ENCODE data around the gene HJV. TPM values are rescaled to one million over a fixed set of nuclear protein-coding genes. Genes with fewer than 3 reads are reported as not detected.

The HJV gene
- total and polyA plus RNA-seq, 2 of the 13 experiments (the other 11 are each of a cell fraction or from before 2014, with no cell fraction given) = 0.18 TPM; not detected in 1

DNA sequence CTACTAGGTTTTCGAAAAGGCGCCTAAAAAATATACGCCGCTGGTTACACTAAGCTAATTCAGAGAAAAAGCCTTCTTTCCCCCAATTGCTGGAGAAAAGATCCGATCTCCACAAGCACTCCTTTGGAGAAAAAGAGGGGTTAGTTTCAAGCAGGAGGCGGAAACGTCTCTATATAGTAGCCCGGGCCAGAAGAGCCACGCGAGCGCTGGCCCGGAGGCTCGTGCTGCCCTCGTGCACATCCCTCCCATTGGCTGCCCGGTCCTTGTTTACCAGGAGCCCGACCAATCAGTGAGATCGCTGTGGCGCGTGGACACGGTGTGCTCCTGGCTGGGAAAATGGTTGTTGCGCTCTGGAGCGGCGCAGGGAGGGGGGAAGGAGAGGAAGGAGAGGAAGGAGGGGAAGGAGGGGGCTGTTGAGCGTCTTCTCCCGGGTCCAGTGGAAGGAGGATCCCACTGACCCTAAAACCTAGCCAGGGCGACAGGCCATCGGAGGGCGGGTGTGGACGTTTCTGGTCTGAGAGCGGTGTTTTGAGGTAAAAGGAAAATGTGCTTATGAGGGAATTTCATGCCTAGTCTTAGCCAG lies 25.0 kb downstream of the HJV start, which contains the start of gene TXNIP (continued):
- TF ChIP-seq, protein P1, sequence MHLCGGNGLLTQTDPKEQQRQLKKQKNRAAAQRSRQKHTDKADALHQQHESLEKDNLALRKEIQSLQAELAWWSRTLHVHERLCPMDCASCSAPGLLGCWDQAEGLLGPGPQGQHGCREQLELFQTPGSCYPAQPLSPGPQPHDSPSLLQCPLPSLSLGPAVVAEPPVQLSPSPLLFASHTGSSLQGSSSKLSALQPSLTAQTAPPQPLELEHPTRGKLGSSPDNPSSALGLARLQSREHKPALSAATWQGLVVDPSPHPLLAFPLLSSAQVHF (CRISPR knock-in tag; IDR thresholded peaks at IDR 0.05) = no peak
- no peak; the same call in 1 of the 2 replicates for TF ChIP-seq SETDB1 (CRISPR knock-in tag; IDR thresholded peaks at IDR 0.05; ENCODE audit: borderline replicate concordance)
- no peak for TF ChIP-seq DNMT1 (CRISPR knock-in tag; IDR thresholded peaks at IDR 0.05)
- TF ChIP-seq SATB2 (CRISPR knock-in tag; IDR thresholded peaks at IDR 0.05) = no peak; the same call in 1 of the 2 replicates
- TF ChIP-seq, protein P2, sequence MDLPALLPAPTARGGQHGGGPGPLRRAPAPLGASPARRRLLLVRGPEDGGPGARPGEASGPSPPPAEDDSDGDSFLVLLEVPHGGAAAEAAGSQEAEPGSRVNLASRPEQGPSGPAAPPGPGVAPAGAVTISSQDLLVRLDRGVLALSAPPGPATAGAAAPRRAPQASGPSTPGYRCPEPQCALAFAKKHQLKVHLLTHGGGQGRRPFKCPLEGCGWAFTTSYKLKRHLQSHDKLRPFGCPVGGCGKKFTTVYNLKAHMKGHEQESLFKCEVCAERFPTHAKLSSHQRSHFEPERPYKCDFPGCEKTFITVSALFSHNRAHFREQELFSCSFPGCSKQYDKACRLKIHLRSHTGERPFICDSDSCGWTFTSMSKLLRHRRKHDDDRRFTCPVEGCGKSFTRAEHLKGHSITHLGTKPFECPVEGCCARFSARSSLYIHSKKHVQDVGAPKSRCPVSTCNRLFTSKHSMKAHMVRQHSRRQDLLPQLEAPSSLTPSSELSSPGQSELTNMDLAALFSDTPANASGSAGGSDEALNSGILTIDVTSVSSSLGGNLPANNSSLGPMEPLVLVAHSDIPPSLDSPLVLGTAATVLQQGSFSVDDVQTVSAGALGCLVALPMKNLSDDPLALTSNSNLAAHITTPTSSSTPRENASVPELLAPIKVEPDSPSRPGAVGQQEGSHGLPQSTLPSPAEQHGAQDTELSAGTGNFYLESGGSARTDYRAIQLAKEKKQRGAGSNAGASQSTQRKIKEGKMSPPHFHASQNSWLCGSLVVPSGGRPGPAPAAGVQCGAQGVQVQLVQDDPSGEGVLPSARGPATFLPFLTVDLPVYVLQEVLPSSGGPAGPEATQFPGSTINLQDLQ (CRISPR knock-in tag; IDR thresholded peaks at IDR 0.05) = no peak
- 0 out of 2 replicates have a peak, but pooled peaks have one; percentile 29 for TF ChIP-seq ESRRA (CRISPR knock-in tag; IDR thresholded peaks at IDR 0.05; ENCODE audit: low read depth)
- TF ChIP-seq TEAD3 (CRISPR knock-in tag; optimal IDR thresholded peaks at IDR 0.05; ENCODE audit: borderline replicate concordance) = peak; percentile 75
- TF ChIP-seq, protein P3, sequence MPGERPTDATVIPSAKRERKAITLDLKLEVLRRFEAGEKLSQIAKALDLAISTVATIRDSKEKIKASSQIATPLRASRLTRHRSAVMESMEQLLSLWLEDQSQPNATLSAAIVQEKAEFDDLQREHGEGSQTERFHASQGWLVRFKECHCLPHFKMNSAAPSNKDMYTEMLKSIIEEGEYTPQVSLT (CRISPR knock-in tag; IDR thresholded peaks at IDR 0.05; ENCODE audit: borderline replicate concordance, low read depth) = no peak
- no peak for TF ChIP-seq FOXM1 (CRISPR knock-in tag; IDR thresholded peaks at IDR 0.05)
- TF ChIP-seq, protein P4, sequence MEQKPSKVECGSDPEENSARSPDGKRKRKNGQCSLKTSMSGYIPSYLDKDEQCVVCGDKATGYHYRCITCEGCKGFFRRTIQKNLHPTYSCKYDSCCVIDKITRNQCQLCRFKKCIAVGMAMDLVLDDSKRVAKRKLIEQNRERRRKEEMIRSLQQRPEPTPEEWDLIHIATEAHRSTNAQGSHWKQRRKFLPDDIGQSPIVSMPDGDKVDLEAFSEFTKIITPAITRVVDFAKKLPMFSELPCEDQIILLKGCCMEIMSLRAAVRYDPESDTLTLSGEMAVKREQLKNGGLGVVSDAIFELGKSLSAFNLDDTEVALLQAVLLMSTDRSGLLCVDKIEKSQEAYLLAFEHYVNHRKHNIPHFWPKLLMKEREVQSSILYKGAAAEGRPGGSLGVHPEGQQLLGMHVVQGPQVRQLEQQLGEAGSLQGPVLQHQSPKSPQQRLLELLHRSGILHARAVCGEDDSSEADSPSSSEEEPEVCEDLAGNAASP (CRISPR knock-in tag; IDR thresholded peaks at IDR 0.05; ENCODE audit: borderline replicate concordance) = peak; percentile 79; the same call in 1 of the 2 replicates
- TF ChIP-seq, protein P5, sequence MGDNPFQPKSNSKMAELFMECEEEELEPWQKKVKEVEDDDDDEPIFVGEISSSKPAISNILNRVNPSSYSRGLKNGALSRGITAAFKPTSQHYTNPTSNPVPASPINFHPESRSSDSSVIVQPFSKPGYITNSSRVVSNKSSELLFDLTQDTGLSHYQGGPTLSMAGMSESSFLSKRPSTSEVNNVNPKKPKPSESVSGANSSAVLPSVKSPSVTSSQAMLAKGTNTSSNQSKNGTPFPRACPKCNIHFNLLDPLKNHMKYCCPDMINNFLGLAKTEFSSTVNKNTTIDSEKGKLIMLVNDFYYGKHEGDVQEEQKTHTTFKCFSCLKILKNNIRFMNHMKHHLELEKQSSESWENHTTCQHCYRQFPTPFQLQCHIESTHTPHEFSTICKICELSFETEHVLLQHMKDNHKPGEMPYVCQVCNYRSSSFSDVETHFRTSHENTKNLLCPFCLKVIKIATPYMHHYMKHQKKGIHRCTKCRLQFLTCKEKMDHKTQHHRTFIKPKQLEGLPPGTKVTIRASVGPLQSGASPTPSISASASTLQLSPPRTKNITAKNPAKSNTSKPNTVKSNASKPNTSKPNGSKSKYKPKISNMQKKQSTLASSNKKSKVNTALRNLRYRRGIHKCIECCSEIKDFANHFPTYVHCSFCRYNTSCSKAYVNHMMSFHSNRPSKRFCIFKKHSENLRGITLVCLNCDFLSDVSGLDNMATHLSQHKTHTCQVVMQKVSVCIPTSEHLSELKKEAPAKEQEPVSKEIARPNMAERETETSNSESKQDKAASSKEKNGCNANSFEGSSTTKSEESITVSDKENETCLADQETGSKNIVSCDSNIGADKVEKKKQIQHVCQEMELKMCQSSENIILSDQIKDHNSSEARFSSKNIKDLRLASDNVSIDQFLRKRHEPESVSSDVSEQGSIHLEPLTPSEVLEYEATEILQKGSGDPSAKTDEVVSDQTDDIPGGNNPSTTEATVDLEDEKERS (CRISPR knock-in tag; IDR thresholded peaks at IDR 0.05) = peak; percentile 89; the same call in 1 of the 2 replicates
- TF ChIP-seq MIER2 (CRISPR knock-in tag; IDR thresholded peaks at IDR 0.05) = peak; percentile 48; the same call in 1 of the 2 replicates
- TF ChIP-seq ISL2 (CRISPR knock-in tag; IDR thresholded peaks at IDR 0.05) = peak; percentile 79
- no peak; the same call in 1 of the 2 replicates for TF ChIP-seq MBD4 (IDR thresholded peaks at IDR 0.05; ENCODE audit: borderline replicate concordance, low read length)
- TF ChIP-seq, protein P6, sequence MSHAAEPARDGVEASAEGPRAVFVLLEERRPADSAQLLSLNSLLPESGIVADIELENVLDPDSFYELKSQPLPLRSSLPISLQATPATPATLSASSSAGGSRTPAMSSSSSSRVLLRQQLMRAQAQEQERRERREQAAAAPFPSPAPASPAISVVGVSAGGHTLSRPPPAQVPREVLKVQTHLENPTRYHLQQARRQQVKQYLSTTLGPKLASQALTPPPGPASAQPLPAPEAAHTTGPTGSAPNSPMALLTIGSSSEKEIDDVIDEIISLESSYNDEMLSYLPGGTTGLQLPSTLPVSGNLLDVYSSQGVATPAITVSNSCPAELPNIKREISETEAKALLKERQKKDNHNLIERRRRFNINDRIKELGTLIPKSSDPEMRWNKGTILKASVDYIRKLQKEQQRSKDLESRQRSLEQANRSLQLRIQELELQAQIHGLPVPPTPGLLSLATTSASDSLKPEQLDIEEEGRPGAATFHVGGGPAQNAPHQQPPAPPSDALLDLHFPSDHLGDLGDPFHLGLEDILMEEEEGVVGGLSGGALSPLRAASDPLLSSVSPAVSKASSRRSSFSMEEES (CRISPR knock-in tag; IDR thresholded peaks at IDR 0.05) = peak; percentile 82
- TF ChIP-seq ZNF670 (CRISPR knock-in tag; IDR thresholded peaks at IDR 0.05; ENCODE audit: borderline replicate concordance) = peak; percentile 67; the same call in 1 of the 2 replicates
- 0 out of 2 replicates have a peak, but pooled peaks have one; percentile 79 for TF ChIP-seq ZNF709 (CRISPR knock-in tag; IDR thresholded peaks at IDR 0.05)
- TF ChIP-seq, protein P7, sequence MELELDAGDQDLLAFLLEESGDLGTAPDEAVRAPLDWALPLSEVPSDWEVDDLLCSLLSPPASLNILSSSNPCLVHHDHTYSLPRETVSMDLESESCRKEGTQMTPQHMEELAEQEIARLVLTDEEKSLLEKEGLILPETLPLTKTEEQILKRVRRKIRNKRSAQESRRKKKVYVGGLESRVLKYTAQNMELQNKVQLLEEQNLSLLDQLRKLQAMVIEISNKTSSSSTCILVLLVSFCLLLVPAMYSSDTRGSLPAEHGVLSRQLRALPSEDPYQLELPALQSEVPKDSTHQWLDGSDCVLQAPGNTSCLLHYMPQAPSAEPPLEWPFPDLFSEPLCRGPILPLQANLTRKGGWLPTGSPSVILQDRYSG (CRISPR knock-in tag; IDR thresholded peaks at IDR 0.05) = no peak
